ENCODE measurements around the gene PDZD4.
"Not testable (repeated sequence)": the region's sequence is repeated elsewhere in the genome, so short reads cannot be mapped to it uniquely, and the experiment has no call there.

Gene PDZD4

GRCh38 chrX:153844509-153845082 lies 14.3 kb upstream of the PDZD4 start:
- no peak for DNase-seq (ENCODE audit: low spot score)

DNA sequence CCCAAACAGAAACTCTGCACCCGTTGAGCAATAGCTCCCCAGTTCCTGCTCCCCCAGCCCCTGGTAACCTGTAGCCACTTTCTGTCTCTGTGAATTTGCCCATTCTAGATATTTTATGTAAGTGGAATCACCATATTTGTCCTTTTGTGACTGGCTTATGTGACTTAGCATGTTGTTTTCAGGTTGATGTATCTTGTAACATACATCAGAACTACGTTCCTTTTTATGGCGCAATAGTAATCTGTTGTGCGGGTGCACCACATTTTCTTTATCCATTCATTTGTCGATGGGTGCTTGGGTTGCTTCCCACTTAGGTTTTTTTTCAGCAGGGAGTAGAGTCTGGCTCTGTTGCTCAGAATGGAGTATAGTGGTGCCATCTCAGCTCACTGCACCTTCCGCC lies 6.6 kb upstream of the PDZD4 start:
- DNase-seq (ENCODE audit: low spot score), result no peak

DNA sequence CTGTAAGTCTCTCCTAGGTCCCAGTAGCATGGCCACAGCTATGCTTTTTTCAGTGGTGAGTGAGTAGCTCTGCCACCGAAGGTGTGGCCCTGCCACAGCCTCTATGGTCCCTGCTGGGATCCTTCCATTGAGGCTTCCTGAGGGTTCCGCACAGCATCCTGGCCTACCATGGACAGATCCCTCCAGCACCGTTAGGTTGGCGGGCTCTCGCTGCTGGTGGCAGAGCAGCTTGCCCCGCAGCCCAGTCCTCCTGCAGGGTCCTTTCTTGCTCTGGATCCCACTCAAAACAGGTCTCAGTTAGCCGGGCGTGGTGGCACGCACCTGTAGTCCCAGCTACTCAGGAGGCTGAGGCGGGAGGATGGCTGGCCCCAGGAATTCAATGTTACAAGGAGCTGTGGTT lies 2.4 kb upstream of the PDZD4 start:
- DNase-seq (ENCODE audit: low spot score), result no peak

DNA sequence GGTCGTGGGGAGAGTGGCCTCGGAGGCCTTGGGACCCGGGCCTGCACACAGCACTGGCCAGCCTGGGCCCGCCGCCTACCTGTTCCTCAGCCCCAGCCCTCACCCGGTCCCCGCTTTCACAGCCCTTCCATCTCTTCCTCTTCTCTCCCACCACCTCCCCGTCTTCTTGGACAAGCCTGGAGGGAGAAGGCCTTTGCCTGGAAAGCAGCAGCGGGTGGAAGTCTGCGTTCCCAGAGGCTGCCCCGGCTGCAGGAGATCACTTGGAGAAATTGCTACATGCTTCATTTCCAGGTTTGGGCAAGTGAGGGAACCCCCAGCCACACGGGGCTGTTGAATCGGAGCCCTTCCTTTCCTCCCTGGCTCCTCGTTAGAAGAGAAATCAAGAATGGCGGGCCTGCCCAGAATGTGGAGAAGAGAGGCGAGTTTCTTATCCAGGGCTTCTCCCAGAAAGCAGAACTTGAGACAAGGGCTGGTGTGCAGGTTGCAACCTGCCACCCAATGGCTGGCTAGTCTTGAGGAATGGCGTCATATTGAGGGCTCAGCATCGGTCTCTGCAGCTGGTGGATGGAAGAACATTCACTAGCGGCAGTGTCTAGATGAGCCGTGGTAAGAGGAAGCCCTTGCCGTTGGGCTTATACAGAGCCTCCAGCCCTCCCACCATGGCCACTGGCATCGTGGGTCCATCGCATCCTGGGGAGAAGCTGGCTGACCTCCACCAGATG lies 1.2 kb upstream of the PDZD4 start:
- no peak for DNase-seq (ENCODE audit: low spot score)

- DNase-seq (ENCODE audit: low spot score), result no peak
Measured at GRCh38 chrX:153830640-153831428, 490 bp upstream of the PDZD4 start.

DNA sequence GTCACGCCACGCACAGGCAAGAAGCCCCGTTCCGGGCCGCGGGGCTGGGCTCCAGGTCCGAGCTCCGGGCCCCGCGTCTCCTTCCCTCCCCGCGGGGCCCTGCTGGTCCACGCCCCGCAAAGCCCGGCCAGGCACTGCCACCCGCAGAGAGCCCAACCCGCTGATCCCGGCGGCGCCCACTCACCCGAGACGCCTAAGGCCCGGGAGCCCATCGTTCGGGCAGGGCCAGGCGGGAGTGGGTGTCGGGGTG lies 870 bp downstream of the PDZD4 start:
- no peak for DNase-seq (ENCODE audit: low spot score)

DNA sequence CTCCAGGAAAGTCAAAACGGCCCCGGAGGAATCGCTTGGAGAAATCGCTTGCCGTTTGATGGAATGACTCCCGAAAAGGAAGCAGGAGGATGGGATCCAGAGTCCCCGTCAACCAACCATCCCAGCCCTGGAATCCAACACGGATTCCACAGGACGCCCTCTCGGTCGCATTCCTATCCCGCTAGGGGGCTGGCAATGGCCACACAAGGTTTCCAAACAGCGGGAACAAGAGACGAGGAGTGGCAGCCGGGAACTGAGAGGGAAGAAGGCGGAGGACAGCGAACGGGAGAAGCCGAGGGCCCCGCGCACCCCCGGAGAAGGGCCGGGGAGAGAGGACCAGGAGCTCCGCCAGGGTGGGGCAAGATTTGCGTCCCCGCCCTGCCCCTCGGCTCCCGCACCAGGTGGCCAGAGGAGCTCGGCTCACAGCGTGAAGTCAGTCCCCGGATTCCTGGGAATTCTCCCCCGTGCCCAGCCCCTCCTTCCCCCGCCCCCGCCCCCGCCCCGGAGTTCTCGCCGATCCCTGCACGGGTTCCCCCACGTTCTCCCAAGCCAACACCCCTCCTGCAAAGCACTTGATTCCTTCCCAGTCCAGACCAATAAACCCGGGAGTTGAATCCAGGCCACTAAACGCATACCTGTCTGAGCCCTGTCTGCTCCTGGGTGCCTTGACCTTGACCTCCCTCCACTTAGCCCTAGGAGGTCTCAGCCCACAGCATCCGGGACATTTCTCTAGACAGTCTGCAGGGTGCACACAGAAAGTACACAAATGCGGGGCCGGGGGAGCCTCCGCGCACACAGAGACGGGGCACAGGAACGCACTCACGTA lies 1.4 kb downstream of the PDZD4 start:
- no peak for DNase-seq (ENCODE audit: low spot score)

- no peak for DNase-seq (ENCODE audit: low spot score)
Measured at GRCh38 chrX:153828308-153828707, 2.0 kb downstream of the PDZD4 start.

GRCh38 chrX:153827903-153828302 lies 2.4 kb downstream of the PDZD4 start:
- no peak for DNase-seq (ENCODE audit: low spot score)

DNA sequence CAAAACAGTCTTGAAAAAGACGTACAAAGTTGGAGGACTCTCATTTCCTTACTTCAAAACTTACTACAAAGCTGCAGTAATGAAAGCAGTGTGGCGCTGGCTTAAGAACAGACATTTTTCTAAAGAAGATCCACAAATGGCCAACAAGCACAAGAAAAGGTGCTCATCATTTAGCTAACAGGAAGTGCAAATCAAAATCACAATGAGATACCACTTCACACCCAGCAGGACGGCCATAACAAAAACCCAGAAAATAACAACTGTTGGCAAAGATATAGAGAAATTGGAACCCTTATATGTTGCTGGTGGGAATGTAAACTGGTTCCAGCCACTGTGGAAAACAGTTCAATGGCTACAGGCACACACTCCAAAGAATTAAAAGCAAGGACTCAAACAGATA lies 3.3 kb downstream of the PDZD4 start:
- no peak for DNase-seq (ENCODE audit: low spot score)

GRCh38 chrX:153825042-153825441 lies 5.3 kb downstream of the PDZD4 start:
- DNase-seq (ENCODE audit: low spot score), result no peak

DNA sequence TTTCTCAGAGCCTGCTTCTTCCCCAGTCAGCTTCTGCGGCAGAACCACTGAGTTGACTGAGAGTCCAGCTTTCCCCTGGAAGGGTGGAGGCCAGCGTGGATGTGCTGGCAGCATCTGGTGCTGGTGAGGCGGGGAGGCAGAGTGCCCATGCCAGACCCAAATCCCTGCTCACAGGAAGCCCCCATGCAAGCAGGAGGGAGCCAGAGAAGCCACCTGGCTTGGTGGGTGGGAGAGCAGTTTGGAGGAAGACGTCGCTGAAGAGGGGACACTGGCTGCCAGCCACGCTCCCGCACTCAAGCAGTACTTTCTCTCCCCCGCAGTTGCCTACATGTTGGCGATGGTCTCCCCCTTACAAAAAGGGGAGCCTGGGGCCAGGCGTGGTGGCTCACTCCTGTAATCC lies 6.0 kb downstream of the PDZD4 start:
- DNase-seq (ENCODE audit: low spot score), result no peak

DNA sequence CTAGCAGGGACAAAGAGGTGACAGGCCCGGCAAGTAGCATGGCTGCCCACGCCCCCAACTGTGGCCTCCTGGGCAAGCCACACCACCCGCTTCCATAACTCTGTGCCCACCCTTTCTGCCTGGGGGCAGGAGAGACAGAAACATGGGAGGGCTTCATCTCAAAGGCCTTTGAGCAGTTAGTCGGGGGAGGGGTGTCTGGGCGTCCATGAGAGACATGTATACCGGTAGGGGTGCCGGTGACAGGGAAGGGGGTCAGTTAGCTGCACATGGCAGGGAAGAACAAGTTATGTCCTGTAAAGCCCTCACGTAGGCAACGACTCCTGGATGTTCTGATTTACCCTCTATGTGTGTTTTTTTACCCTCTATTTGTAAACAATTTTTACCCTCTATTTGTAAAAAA lies 9.3 kb downstream of the PDZD4 start:
- DNase-seq (ENCODE audit: low spot score), result no peak

DNA sequence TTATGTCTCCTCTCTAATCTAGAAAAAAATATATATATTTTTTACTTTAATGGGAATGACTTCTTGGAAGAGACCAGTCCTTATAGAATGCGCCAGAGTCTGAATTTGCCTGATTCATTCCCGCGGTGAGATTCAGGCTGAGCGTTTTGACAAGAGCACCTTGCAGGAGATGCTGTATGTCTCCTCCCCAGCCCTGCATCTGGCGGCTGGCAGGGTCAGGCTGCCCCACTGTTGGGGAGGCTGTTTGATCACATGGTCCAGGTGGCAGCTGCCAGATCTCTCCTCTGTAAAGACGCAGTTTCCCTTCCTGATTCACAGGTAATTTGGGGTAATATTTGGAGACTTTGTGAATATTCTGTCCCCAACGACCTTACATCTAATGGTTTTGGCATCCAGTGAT lies 9.7 kb downstream of the PDZD4 start:
- no peak for DNase-seq (ENCODE audit: low spot score)

- no peak for DNase-seq (ENCODE audit: low spot score)
Measured at GRCh38 chrX:153819384-153820040, 10.8 kb downstream of the PDZD4 start.

GRCh38 chrX:153818571-153819383 lies 11.6 kb downstream of the PDZD4 start:
- DNase-seq (ENCODE audit: low spot score), result no peak

DNA sequence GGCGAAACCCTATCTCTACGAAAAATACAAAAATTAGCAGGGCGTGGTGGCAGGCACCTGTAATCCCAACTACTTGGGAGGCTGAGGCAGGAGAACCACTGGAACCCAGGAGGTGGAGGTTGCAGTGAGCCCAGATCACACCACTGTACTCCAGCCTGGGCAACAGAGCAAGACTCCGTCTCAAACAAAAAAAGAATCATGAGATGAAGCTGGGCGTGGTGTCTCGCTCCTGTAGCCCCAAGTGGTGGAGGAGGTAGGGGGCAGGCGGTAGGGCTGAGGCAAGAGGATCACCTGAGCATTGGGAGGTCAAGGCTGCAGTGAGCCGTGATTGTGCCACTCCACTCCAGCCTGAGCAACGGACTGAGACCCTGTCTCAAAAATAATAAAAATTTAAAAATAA lies 12.3 kb downstream of the PDZD4 start:
- DNase-seq (ENCODE audit: low spot score), result not testable (repeated sequence)

DNA sequence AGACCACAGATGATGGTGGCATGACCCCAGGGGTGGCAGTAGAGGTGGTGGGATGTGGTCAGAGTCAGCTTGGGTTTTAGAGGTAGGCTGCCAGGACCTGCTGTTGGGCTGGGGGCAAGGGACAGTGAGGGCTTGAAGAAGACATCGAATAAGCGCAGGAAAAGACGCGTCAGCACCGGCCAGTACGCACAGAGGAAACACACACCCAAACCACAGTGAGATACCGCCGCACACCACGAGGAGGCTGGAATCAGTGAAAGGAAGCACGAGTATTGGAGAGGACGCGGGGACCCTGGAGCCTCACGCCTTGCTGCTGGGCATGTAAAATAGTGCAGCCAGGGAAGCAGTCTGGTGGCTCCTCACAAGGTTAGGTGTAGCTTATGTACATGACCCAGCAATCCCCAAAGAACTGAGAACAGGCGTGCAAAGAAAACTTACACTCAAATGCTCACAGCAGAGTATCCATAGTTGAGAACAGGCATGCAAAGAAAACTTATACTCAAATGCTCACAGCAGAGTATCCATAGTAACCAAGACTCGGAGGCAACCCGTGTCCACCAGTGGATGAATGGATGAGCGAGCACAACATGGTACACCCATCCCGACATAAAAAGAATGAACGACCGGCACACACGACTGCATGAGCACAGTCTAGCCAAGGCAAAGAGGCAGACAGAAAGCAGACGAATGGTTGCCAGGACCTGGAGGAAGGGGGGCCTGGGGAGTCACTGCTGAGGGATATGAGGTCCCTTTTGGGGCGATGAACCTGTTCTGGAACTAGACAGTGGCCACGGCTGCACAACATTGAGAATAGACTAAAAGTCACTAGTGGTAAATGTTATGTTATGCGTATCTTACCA lies 13.3 kb downstream of the PDZD4 start:
- no peak for DNase-seq (ENCODE audit: low spot score)

- DNase-seq (ENCODE audit: low spot score), result no peak
Measured at GRCh38 chrX:153814591-153815315, 15.6 kb downstream of the PDZD4 start.

DNA sequence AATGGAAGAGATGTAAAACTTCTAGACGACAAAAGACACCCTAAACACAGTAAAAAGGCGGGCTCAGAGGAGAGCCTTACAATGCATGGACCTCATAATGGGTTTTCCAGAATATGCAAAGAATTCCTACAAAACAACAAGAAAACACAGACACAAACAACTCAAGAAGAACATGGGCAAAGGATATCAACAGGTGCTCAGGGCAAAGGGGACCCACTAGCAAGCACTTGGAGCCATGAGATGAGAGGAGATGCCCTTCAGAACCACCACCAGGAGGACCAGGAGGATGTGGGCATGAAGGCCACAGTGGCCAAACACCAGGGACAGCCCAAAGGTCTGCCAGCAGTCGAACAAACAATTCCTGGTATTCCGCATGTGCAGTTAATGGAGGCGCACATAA lies 17.2 kb downstream of the PDZD4 start:
- DNase-seq (ENCODE audit: low spot score), result no peak

Measured in Ammon's horn (tissue), 1 donor.